ENCODE measurements around the gene RRP7A. TPM values are rescaled to one million over a fixed set of nuclear protein-coding genes. Genes with fewer than 3 reads are reported as not detected.
"Not testable (repeated sequence)": the region's sequence is repeated elsewhere in the genome, so short reads cannot be mapped to it uniquely, and the experiment has no call there.

RRP7A gene, protein sequence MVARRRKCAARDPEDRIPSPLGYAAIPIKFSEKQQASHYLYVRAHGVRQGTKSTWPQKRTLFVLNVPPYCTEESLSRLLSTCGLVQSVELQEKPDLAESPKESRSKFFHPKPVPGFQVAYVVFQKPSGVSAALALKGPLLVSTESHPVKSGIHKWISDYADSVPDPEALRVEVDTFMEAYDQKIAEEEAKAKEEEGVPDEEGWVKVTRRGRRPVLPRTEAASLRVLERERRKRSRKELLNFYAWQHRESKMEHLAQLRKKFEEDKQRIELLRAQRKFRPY
- 10 to 100 TPM; 32.5 to 35.9 TPM for total RNA-seq

DNA sequence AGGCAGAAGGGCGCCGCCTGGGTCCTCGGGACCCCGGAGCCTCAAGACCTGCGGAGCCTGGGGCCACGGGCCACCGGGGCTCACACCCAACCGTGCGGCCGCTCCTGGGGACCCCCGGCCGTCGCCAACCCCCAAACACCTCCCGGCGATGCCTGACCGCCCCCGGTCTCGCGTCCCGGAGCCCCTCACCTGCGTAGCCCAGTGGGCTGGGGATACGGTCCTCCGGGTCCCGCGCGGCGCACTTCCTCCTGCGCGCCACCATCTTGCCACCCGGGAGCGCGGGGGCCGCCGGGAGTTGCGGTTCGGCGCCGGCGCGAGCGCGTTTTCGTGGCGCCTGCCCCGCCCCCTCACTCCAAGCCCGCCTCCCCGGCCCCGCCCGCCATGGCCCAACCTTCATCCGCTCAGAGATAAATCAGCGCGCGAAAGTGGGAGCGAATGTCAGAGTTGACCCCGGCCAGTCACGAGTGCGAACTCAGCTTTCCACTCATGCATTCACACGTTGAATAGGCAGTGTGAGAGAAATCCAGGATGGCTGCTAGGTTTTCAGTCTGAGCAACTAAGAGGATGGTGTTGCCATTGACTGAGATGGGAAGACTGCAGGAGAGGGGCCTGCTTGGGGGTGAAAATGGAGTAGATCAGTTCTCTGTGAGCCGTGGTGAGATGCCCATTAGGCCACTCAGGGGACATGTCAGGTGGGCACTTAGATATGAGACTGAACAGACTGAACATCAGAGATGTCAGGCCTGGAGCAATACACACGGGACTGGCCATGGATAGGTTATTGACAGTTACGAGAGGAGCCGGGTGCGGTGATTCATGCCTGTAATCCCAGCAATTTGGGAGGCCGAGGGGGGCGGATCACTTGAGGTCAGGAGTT lies at the start of gene RRP7A:
Gene RRP7A, minus strand, starts transcription at position 272 of the 877 bp plus-strand sequence. Its CDS starts 10 bp downstream, at position 262.
- Mint-ChIP-seq H3K36me3 (ENCODE audit: insufficient read depth in 2 of 2) (peaks cover 2% of the 10 kb centered on the region in 2 donors), H3K27ac (peak within 1 kb of the TSS; percentile 93), H3K27me3 (ENCODE audit: low read depth) (no peaks in the 10 kb centered on the region), H3K4me1 (ENCODE audit: low read depth) (peaks cover 21% of the 10 kb centered on the region), H3K9me3 (no peaks in the 10 kb centered on the region), H3K4me3 (peak within 1 kb of the TSS; percentile 92 to 93)
- ATAC-seq (replicated peaks in 1 of 2), result peak; percentile 93
- DNase-seq, result peak; percentile 87 to 90

DNA sequence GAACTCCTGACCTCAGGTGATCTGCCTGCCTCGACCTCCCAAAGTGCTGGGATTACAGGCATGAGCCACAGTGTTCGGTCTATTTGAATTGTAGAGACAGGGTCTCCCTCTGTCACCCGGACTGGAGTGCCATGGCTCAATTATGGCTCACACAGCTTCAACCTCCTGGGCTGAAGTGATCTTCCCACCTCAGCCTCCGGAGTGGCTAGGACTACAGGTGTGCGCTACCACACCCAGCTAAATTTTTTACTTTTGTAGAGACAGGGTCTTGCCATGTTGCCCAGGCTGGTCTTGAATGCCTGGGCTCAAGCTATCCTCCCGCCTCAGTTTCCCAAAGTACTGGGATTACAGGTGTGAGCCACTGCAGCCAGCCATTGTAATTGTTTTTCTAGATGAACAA lies 48.4 kb upstream of the RRP7A start:
- not testable (repeated sequence) for DNase-seq; H3K9me3 Mint-ChIP-seq; H3K27me3 Mint-ChIP-seq (ENCODE audit: low read depth); H3K4me3 Mint-ChIP-seq; H3K4me1 Mint-ChIP-seq (ENCODE audit: low read depth); H3K36me3 Mint-ChIP-seq (ENCODE audit: insufficient read depth in 2 of 2); ATAC-seq (replicated peaks in 1 of 2); H3K27ac Mint-ChIP-seq

DNA sequence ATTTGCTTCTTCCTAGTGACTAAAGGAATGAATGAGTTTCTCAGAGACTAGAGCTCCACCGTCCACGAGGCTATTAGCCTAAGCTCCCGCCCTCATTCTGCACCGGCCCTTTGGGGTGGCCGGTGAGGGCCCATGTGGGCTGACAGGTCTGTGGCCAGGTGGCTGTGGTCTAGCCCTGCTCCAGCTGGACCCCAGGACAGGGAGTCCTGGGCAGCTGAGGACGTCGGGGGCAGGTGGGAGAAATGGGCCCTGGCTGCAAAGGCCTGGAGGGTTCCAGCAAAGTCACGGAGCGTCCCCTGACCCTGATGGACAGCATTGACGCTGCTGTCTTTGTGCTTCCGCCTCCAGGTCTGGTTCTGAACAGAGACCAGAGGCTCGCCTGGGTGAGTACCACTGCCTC lies 46.4 kb upstream of the RRP7A start:
- ATAC-seq (replicated peaks in 1 of 2), result no peak
- no peak for DNase-seq

DNA sequence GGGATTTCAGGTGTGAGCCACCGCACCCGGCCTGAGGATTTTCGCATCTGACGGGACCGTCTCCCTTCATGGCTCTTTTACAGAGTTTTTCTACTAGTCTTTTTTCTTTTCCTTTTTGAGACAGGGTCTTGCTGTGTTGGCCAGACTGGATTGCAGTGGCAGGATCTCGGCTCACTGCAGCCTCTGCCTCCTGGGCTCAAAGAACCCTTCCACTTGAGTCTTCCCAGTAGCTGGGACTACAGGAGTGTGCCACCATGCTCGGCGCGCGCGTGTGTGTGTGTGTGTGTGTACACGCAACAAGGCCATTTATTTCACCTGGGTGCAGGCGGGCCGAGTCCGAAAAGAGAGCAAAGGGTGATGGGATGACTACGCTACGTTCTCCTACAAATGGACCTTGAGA lies 45.1 kb upstream of the RRP7A start:
- Mint-ChIP-seq H3K9me3 (no peaks in the 10 kb centered on the region), H3K36me3 (ENCODE audit: insufficient read depth in 2 of 2) (no peaks in the 10 kb centered on the region), H3K4me1 (ENCODE audit: low read depth) (peaks cover 6% of the 10 kb centered on the region), H3K27me3 (ENCODE audit: low read depth) (no peaks in the 10 kb centered on the region), H3K4me3 (no peak overlapping the region), H3K27ac (peak overlapping the region; percentile 32)
- no peak for ATAC-seq (replicated peaks in 1 of 2)
- no peak for DNase-seq

More for the DNA sequence above, 46.4 kb upstream of the RRP7A start:
- Mint-ChIP-seq H3K27ac (no peak overlapping the region), H3K9me3 (no peaks in the 10 kb centered on the region), H3K36me3 (ENCODE audit: insufficient read depth in 2 of 2) (no peaks in the 10 kb centered on the region), H3K4me1 (ENCODE audit: low read depth) (peaks cover 3% of the 10 kb centered on the region), H3K27me3 (ENCODE audit: low read depth) (no peaks in the 10 kb centered on the region), H3K4me3 (no peak overlapping the region)

DNA sequence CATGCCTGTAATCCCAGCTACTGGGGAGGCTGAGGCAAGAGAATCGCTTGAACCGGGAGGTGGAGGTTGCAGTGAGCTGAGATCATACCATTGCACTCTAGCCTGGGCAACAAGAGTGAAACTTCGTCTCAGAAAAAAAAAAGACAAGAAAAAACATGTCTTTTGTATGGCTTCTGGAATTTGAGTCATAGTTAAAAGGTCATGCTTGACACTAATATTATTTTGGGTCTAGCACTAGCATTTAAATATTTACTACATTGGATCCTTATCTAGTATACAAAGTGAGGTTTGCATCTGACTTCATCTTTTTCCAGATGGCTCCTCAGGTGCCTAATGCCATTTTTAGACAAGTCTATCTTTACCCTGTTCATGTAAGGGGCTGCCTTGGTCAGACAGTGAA lies 44.3 kb upstream of the RRP7A start:
- not testable (repeated sequence) for H3K4me3 Mint-ChIP-seq; H3K9me3 Mint-ChIP-seq; ATAC-seq (replicated peaks in 1 of 2); H3K36me3 Mint-ChIP-seq (ENCODE audit: insufficient read depth in 2 of 2); H3K27ac Mint-ChIP-seq; H3K27me3 Mint-ChIP-seq (ENCODE audit: low read depth); DNase-seq; H3K4me1 Mint-ChIP-seq (ENCODE audit: low read depth)

DNA sequence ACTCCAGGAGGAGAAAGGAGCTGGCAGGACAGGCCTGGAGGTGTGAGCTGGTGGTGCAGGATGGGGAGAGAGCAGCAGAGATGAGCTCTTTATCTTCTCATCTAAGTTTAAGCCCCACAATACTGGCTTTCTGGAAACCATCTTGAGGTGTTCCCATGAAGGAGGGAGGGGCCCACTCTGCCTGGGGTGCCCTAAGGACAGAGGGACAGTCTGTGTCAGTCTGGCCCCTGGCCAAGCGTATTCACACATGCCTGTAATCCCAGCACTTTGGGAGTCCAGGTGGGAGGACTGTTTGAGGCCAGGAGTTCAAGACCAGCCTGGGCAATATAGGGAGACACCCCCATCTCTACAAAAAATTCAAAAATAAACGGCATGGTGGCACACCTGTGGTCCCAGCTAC lies 43.1 kb upstream of the RRP7A start:
- Mint-ChIP-seq H3K4me3 (no peak overlapping the region), H3K27ac (no peak overlapping the region), H3K36me3 (ENCODE audit: insufficient read depth in 2 of 2) (no peaks in the 10 kb centered on the region), H3K9me3 (no peaks in the 10 kb centered on the region), H3K27me3 (ENCODE audit: low read depth) (no peaks in the 10 kb centered on the region), H3K4me1 (ENCODE audit: low read depth) (peaks cover 6% of the 10 kb centered on the region)
- ATAC-seq (replicated peaks in 1 of 2), result no peak
- no peak for DNase-seq

DNA sequence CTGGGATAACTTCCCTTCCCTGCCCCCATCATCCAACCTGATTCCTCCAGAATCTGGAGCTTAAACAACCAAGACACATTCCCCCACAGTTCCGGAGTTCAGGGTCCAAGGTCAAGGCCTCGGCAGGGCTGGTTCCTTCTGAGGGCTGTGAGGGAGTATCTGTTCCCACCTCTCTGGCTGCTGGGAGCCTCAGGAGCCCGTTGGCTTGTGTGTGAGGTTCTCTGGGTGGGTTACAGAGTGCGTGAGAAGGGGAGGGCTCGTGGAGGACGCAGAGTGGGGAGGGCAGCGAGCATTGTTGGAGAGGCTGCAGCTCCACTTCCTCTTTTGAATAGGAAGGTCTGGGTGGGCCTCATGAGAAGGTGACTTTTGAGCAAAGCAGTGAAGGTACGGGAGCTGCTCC lies 42.7 kb upstream of the RRP7A start:
- H3K36me3 Mint-ChIP-seq (ENCODE audit: insufficient read depth in 2 of 2), result no peaks in the 10 kb centered on the region

DNA sequence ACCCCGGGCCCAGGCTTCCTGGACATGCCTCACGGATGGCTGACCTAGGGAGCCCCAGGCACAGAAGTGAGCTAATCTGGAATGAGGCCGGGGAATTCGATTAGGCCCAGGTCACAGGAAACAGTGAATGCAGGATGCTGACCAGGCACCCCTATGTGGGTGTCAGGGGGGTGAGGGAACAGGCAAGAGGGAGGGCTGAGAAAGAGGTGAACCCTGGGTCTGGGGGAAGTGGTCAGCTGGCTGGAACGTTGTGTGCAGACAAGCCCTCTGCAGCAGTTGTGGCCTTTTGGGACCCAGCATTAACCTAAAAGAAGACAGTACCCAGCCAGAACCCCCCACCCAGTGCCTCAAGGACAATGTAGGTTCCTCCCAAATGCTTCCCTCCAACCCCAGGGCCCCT lies 42.3 kb upstream of the RRP7A start:
- peaks cover 6% of the 10 kb centered on the region for H3K4me1 Mint-ChIP-seq (ENCODE audit: low read depth)
- H3K9me3 Mint-ChIP-seq, result no peaks in the 10 kb centered on the region
- ATAC-seq (replicated peaks in 1 of 2), result no peak
- H3K27ac Mint-ChIP-seq, result no peak overlapping the region
- no peak for DNase-seq
- H3K4me3 Mint-ChIP-seq, result no peak overlapping the region
- no peaks in the 10 kb centered on the region for H3K36me3 Mint-ChIP-seq (ENCODE audit: insufficient read depth in 2 of 2)
- H3K27me3 Mint-ChIP-seq (ENCODE audit: low read depth), result no peaks in the 10 kb centered on the region

More for the DNA sequence above, 42.7 kb upstream of the RRP7A start:
- Mint-ChIP-seq H3K27ac (no peak overlapping the region), H3K4me3 (no peak overlapping the region), H3K27me3 (ENCODE audit: low read depth) (no peaks in the 10 kb centered on the region), H3K9me3 (no peaks in the 10 kb centered on the region), H3K4me1 (ENCODE audit: low read depth) (peaks cover 6% of the 10 kb centered on the region)
- ATAC-seq (replicated peaks in 1 of 2) (no peak), DNase-seq (no peak)

DNA sequence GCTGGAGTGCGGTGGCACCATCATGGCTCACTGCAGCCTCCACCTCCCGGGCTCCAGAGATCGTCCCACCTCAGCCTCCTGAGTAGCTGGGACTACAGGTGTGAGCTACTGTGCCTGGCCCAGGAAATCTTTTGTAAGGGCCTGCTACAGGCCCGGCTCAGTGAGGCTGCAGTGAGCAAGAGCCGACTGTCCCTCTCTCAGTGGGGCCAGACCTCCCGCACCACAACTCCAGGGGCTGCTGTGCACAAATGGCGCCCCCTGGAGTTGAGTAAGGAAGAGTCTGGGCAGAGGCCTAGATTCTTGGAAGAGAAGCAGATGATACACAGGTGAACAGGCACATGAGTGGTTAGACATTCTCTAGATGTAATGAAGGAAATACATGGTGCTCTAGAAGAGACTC lies 41.2 kb upstream of the RRP7A start:
- no peak overlapping the region for H3K27ac Mint-ChIP-seq
- no peaks in the 10 kb centered on the region for H3K27me3 Mint-ChIP-seq (ENCODE audit: low read depth)
- peaks cover 6% of the 10 kb centered on the region for H3K4me1 Mint-ChIP-seq (ENCODE audit: low read depth)
- H3K4me3 Mint-ChIP-seq, result no peak overlapping the region
- peak; percentile 34 to 57 for ATAC-seq (replicated peaks in 1 of 2)
- H3K9me3 Mint-ChIP-seq, result no peaks in the 10 kb centered on the region
- H3K36me3 Mint-ChIP-seq (ENCODE audit: insufficient read depth in 2 of 2), result no peaks in the 10 kb centered on the region
- DNase-seq, result peak; percentile 16 to 21

DNA sequence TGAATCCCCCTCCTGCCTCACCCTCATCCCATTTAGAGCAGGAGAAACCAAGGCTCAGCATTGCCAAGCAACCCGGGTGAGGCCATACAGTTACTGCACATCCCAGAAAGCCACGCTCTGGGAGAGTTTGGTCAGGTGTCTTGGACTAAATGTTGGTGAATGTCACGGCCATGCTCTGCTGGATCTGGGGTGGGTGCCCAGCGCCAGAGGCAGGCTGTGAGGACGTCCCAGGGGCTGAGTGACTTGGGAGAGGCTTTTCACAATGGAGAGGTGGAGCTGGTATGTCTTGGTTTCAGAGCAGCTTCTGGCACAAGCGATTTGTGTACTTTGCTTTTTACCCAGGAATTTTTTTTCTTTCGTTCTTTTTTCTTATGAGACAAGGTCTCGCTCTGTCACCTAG lies 40.8 kb upstream of the RRP7A start:
- no peaks in the 10 kb centered on the region for H3K9me3 Mint-ChIP-seq
- H3K27me3 Mint-ChIP-seq (ENCODE audit: low read depth), result no peaks in the 10 kb centered on the region
- no peak overlapping the region for H3K27ac Mint-ChIP-seq
- DNase-seq (no peak), ATAC-seq (replicated peaks in 1 of 2) (no peak)
- no peak overlapping the region for H3K4me3 Mint-ChIP-seq
- H3K4me1 Mint-ChIP-seq (ENCODE audit: low read depth), result peaks cover 6% of the 10 kb centered on the region
- H3K36me3 Mint-ChIP-seq (ENCODE audit: insufficient read depth in 2 of 2), result no peaks in the 10 kb centered on the region

DNA sequence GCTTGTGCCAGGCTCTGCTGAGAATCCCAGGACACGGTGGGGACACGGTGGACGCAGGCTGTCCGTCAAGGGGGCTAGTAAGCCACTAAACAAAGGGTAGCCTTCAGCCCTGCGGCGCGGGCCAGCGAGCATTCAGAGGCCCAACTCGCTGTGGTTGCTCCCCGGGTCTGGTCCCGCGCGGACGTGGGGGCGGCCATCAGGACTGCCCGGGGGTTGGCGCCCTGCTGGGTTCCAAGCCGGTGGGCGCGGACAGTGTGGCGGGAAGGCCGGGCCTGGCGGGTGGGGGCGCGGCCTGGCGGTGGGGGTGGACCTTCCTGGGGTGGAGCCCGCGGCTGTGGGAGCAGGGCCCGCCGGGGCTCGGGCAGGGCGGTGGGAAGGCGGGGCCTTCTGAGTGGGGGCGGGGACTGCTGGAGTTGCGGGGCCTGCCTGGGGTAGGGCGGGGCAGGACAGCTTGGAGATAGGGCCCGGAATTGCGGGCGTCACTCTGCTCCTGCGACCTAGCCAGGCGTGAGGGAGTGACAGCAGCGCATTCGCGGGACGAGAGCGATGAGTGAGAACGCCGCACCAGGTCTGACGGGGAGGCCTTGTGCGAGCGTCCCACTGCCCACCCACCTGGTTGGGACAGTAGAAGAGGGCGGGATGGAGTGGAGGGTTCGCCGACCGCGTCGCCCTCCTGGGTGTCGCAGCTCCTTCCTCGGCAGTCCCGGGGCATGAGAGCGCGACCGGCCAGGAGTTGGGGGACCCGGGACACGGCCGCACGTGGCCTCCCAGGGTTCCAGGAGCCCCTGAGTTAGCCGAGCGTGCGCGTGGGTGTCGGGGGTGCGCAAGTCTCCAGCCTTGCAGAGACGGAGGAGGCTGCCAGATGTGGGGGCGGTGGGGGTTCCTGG lies 34.1 kb upstream of the RRP7A start, which contains the start of gene SERHL2:
Gene SERHL2, plus strand, starts transcription at position 482 of the 887 bp plus-strand sequence. Its CDS starts 65 bp downstream, at position 547.
- no peak within 1 kb of the TSS for H3K27ac Mint-ChIP-seq
- H3K27me3 Mint-ChIP-seq (ENCODE audit: low read depth), result no peaks in the 10 kb centered on the region
- H3K36me3 Mint-ChIP-seq (ENCODE audit: insufficient read depth in 2 of 2), result no peaks in the 10 kb centered on the region
- H3K9me3 Mint-ChIP-seq, result no peaks in the 10 kb centered on the region
- H3K4me3 Mint-ChIP-seq, result peak within 1 kb of the TSS; percentile 85 to 92
- ATAC-seq (replicated peaks in 1 of 2) (peak; percentile 95 to 96), DNase-seq (peak; percentile 89 to 90)
- H3K4me1 Mint-ChIP-seq (ENCODE audit: low read depth), result peaks cover 6% of the 10 kb centered on the region

DNA sequence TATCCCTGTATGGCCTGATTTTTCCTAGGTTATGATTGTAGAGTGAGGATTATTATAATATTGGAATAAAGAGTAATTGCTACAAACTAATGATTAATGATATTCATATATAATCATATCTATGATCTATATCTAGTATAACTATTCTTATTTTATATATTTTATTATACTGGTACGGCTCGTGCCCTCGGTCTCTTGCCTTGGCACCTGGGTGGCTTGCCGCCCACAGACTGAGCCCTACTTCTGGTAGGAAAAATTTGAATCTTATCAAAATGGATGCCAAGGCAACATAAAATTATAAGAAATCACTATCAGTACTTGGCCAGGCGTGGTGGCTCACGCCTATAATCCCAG lies 32.7 kb upstream of the RRP7A start:
- not testable (repeated sequence) for DNase-seq; ATAC-seq (replicated peaks in 1 of 2); H3K27ac Mint-ChIP-seq

More for the DNA sequence above, 32.7 kb upstream of the RRP7A start:
- not testable (repeated sequence) for H3K27me3 Mint-ChIP-seq (ENCODE audit: low read depth); H3K4me1 Mint-ChIP-seq (ENCODE audit: low read depth); H3K9me3 Mint-ChIP-seq; H3K36me3 Mint-ChIP-seq (ENCODE audit: insufficient read depth in 2 of 2)
- H3K4me3 Mint-ChIP-seq, result peak overlapping the region; percentile 59 to 65

Measured in activated T-cell treated with anti-CD3 and anti-CD28 coated beads, Interleukin-2, amount 50 U/mL, for 72 hours (primary cell).